GM12878 (cell line): ENCODE data around the gene ZNF511. TPM values are rescaled to one million over a fixed set of nuclear protein-coding genes. Genes with fewer than 3 reads are reported as not detected.

Experiments
- ATAC-seq: fragments of 200-7000 bp; cut with Tn5 transposase; 3 replicates; pipeline ENCODE4 v1.9.1; 2020; ENCODE audit warnings: mild to moderate bottlenecking, moderate library complexity
- BruUV-seq: library from RNA; stranded (reverse); fragments of 400-500 nt; replicated peaks from 2 replicates; lab custom pipeline; 2021; lab: Mats Ljungman, UMichigan
- CTCF ChIA-PET: fragments of 300-600 bp; sonication (Branson Sonifier 250); formaldehyde crosslinking; extraction: SDS; loops from one replicate; lab custom pipeline; 2021; ENCODE audit warnings: inconsistent platforms; lab: Yijun Ruan, JAX
- POLR2A ChIA-PET: fragments of 350-600 bp; formaldehyde crosslinking; extraction: SDS; loops from one replicate; lab custom pipeline; 2021; ENCODE audit warnings: inconsistent platforms; lab: Charles Lee
- RAD21 ChIA-PET: fragments of 300-600 bp; sonication (Branson Sonifier 250); formaldehyde crosslinking; loops from one replicate; lab custom pipeline; 2023; ENCODE audit warnings: antibody characterized with exemption; ENCODE audit not compliant: unreplicated experiment; lab: Charles Lee
- SMC1A ChIA-PET: fragments of 300-600 bp; sonication (Branson Sonifier 250); formaldehyde crosslinking; loops from one replicate; lab custom pipeline; 2023; ENCODE audit not compliant: unreplicated experiment, uncharacterized antibody; lab: Charles Lee
- DNase-seq: peaks from one replicate; pipeline ENCODE4 v3.0.0-alpha.2; 2011; ENCODE audit warnings: low read depth, low spot score
- FAIRE-seq: peaks from 3 replicates; lab custom pipeline; 2011; peaks lifted over from hg19 to GRCh38; lab: Jason Lieb, UNC
- H2AFZ ChIP-seq: 2 replicates; pipeline ENCODE4 v1.6.0; 2011; ENCODE audit warnings: low read depth, low read length, control low read depth; ENCODE audit not compliant: control insufficient read depth
- H3K27ac ChIP-seq: 2 replicates; pipeline ENCODE4 v1.5.1; 2011; ENCODE audit warnings: control low read depth; ENCODE audit not compliant: control insufficient read depth, insufficient read depth
- H3K27me3 ChIP-seq, 2 experiments: replicated peaks in 1 of 2; 2 replicates each; pipeline versions ENCODE4 v1.6.0 to v1.6.1; 2011; ENCODE audit warnings: low read length in 1 of 2; ENCODE audit not compliant: control insufficient read depth in 2 of 2, insufficient read depth in 2 of 2
- H3K36me3 ChIP-seq, 2 experiments: 2 replicates each; pipeline ENCODE4 v1.5.1; 2011; ENCODE audit warnings: low read length in 1 of 2; ENCODE audit not compliant: control insufficient read depth in 2 of 2, insufficient read depth in 2 of 2
- H3K4me1 ChIP-seq: 2 replicates; pipeline ENCODE4 v1.6.1; 2011; ENCODE audit warnings: mild to moderate bottlenecking, low read length, moderate library complexity, mixed read lengths; ENCODE audit not compliant: control insufficient read depth, insufficient read depth
- H3K4me2 ChIP-seq: 2 replicates; pipeline ENCODE4 v1.6.0; 2011; ENCODE audit warnings: control low read depth; ENCODE audit not compliant: control insufficient read depth, insufficient read depth
- H3K4me3 ChIP-seq: fragments of 200-600 bp; sonication (generic); 2 replicates; pipeline ENCODE4 v1.5.1; 2016
- H3K79me2 ChIP-seq: 2 replicates; pipeline ENCODE4 v1.6.0; 2011; ENCODE audit warnings: low read length; ENCODE audit not compliant: control insufficient read depth, insufficient read depth
- H3K9ac ChIP-seq: 2 replicates; pipeline ENCODE4 v1.8.0; 2011; ENCODE audit warnings: low read length, control low read depth, mixed read lengths; ENCODE audit not compliant: control insufficient read depth, insufficient read depth
- H3K9me3 ChIP-seq: replicated peaks from 3 replicates; pipeline ENCODE4 v1.5.1; 2011; ENCODE audit warnings: mild to moderate bottlenecking, low read length; ENCODE audit not compliant: control insufficient read depth, insufficient read depth
- H4K20me1 ChIP-seq: 2 replicates; pipeline ENCODE4 v1.6.0; 2011; ENCODE audit not compliant: control insufficient read depth, insufficient read depth
- ASH2L ChIP-seq: fragments of 300-600, 200-600 bp; sonication (generic); IDR thresholded peaks from 2 replicates; pipeline ENCODE4 v1.6.1; 2017; ENCODE audit warnings: low read depth, mild to moderate bottlenecking, borderline replicate concordance
- BACH1 ChIP-seq: fragments of 450-650 bp; IDR thresholded peaks from 2 replicates; pipeline ENCODE4 v1.6.1; 2017; ENCODE audit warnings: mild to moderate bottlenecking, borderline replicate concordance
- ELK1 ChIP-seq: IDR thresholded peaks from 2 replicates; pipeline ENCODE4 v1.6.1; 2012; ENCODE audit warnings: low read depth, low read length, improper control_type of control experiment
- ESRRA ChIP-seq: IDR thresholded peaks from 2 replicates; pipeline ENCODE4 v1.6.1; 2012; ENCODE audit warnings: mild to moderate bottlenecking, low read length, improper control_type of control experiment
- HCFC1 ChIP-seq: fragments of 150-350 bp; IDR thresholded peaks from 2 replicates; pipeline ENCODE4 v1.6.1; 2014; ENCODE audit warnings: low read length
- HDAC2 ChIP-seq: fragments of 200-600 bp; sonication (generic); IDR thresholded peaks from 2 replicates; pipeline ENCODE4 v1.6.1; 2017
- IRF4 ChIP-seq: IDR thresholded peaks from 2 replicates; pipeline ENCODE4 v1.6.1; 2011; ENCODE audit warnings: low read depth, low read length
- KLF5 ChIP-seq: fragments of 450-650 bp; IDR thresholded peaks from 2 replicates; pipeline ENCODE4 v1.6.1; 2014; ENCODE audit warnings: mild to moderate bottlenecking; ENCODE audit not compliant: partially characterized antibody
- LARP7 ChIP-seq: fragments of 450-650 bp; IDR thresholded peaks from 2 replicates; pipeline ENCODE4 v1.6.1; 2017; ENCODE audit warnings: mild to moderate bottlenecking
- MTA3 ChIP-seq: IDR thresholded peaks from 2 replicates; pipeline ENCODE4 v1.6.1; 2012; ENCODE audit warnings: low read length, inconsistent platforms, borderline replicate concordance
- MXI1 ChIP-seq: fragments of 150-350 bp; IDR thresholded peaks from 2 replicates; pipeline ENCODE4 v1.6.1; 2011; ENCODE audit warnings: low read depth, mild to moderate bottlenecking, inconsistent platforms, low read length, improper control_type of control experiment
- NRF1 ChIP-seq: conservative IDR thresholded peaks from 2 replicates; pipeline ENCODE4 v1.6.1; 2011; ENCODE audit warnings: mild to moderate bottlenecking, low read depth, low read length, improper control_type of control experiment
- PKNOX1 ChIP-seq: fragments of 450-650 bp; IDR thresholded peaks from 2 replicates; pipeline ENCODE4 v1.6.1; 2016; ENCODE audit warnings: mild to moderate bottlenecking
- RAD21 ChIP-seq: IDR thresholded peaks from 2 replicates; pipeline ENCODE4 v1.6.1; 2011; ENCODE audit warnings: mild to moderate bottlenecking, low read depth, low read length, moderate library complexity; ENCODE audit not compliant: insufficient read depth
- RFX5 ChIP-seq: IDR thresholded peaks from 2 replicates; pipeline ENCODE4 v1.6.1; 2011; ENCODE audit warnings: low read depth, low read length, improper control_type of control experiment
- SMC3 ChIP-seq: IDR thresholded peaks from 2 replicates; pipeline ENCODE4 v1.6.1; 2011; ENCODE audit warnings: low read length, improper control_type of control experiment, borderline replicate concordance
- SPI1 ChIP-seq: IDR thresholded peaks from 2 replicates; pipeline ENCODE4 v1.6.1; 2011; ENCODE audit warnings: low read depth, mild to moderate bottlenecking, low read length, moderate library complexity, borderline replicate concordance; ENCODE audit not compliant: insufficient read depth
- YBX1 ChIP-seq: fragments of 450-650 bp; IDR thresholded peaks from 2 replicates; pipeline ENCODE4 v1.6.1; 2016; ENCODE audit warnings: antibody characterized with exemption
- ZNF217 ChIP-seq: fragments of 450-650 bp; IDR thresholded peaks from 2 replicates; pipeline ENCODE4 v1.6.1; 2017; ENCODE audit warnings: antibody characterized with exemption, mild to moderate bottlenecking
- WGBS: methylation state at CpG from one replicate; pipeline ENCODE4 v1.1.6; 2016; ENCODE audit warnings: low lambda C conversion rate; ENCODE audit not compliant: insufficient replicate concordance, insufficient coverage; ENCODE audit errors: missing lambda C conversion rate; 5-methylcytosine and 5-hydroxymethylcytosine counted together
- in situ Hi-C: fragments of 300-500 bp; cut with MboI; formaldehyde crosslinking; loops from 9 replicates; pipeline ENCODE4 v1.14.3; 2018; ENCODE audit warnings: mixed read lengths
- intact Hi-C: fragments of 100-400 bp; cut with micrococcal nuclease; formaldehyde crosslinking; loops from one replicate; pipeline ENCODE4 v1.14.2; 2022; ENCODE audit not compliant: unreplicated experiment
- polyA plus RNA-seq, 11 experiments: library from polyadenylated mRNA; depleted of rRNA in 4 of 11; unstranded in 6 of 11; stranded (reverse) in 5 of 11; fragments of >200 nt; fragmentation: Nextera tagmentation in 4 of 11; fragmentation: Illumina TruSeq in 1 of 11; extraction: Ambion mirVana in 4 of 11; extraction: Trizol in 1 of 11; gene quantifications; 1 replicate in 1 of 11; 2 replicates in 10 of 11; pipeline versions ENCODE4 v1.2.1 to v1.2.3, GENCODE V29; 2011 to 2016; ENCODE audit warnings: inconsistent platforms in 2 of 11, missing spikeins in 2 of 11, low read depth in 1 of 11
- total RNA-seq, 4 experiments: library from RNA; depleted of rRNA in 3 of 4; stranded (reverse); fragments of >200 nt in 3 of 4; fragmentation: Illumina TruSeq in 1 of 4; extraction: Trizol in 1 of 4; gene quantifications; 2 replicates each; pipeline versions ENCODE4 v1.2.1 to v1.2.3, GENCODE V29; 2013 to 2021

ZNF511 gene
- total and polyA plus RNA-seq, 10 of the 15 experiments (the other 5 are each of a cell fraction or from before 2014, with no cell fraction given) = 0.58 to 110 (median 32.0) TPM

- WGBS = 87% methylated on average over 9 of the region's 14 CpGs
Measured at GRCh38 chr10:133267293-133267692, 41.4 kb upstream of the ZNF511 start.

DNA sequence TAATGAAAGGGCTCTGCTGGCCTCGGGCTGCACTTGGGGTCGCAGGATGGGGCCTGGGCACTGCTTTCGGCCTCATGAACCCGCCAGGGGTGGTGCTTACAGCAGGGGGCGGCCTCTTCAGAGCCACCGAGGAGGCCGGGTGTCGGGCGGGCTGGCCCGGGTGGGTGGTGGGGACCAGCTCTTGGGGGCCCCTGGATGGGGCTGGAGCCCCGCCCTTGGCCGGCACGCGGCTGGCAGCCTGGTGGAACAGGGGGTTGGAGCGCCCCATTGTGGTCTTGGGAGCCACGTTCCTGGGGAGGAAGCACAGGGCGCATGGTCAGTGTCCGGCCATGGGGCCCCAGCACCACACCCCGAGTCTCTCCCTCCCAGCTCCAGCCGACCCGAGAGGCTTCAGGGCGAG, 40.9 kb upstream of the ZNF511 start:
- in situ Hi-C loops (no loop called here), intact Hi-C loops (no loop called here)
- DNase-seq (no peak), FAIRE-seq (no peak), ATAC-seq (no peak)
- no peaks in the 10 kb centered on the region for H3K4me1 ChIP-seq
- no peak overlapping the region for H3K4me2 ChIP-seq
- H3K27ac ChIP-seq = no peak overlapping the region
- no peaks in the 10 kb centered on the region for H4K20me1 ChIP-seq
- H3K27me3 ChIP-seq = no peaks in the 10 kb centered on the region
- no TSS peak for BruUV-seq
- ChIA-PET RAD21 (no interaction called here), CTCF (no interaction called here), SMC1A (no interaction called here), POLR2A (no interaction called here)
- H3K79me2 ChIP-seq = no peaks in the 10 kb centered on the region
- no peak overlapping the region for H2AFZ ChIP-seq
- H3K9me3 ChIP-seq = no peaks in the 10 kb centered on the region
- H3K9ac ChIP-seq = no peak overlapping the region
- no peak overlapping the region for H3K4me3 ChIP-seq
- 94% methylated on average over 18 of the region's 22 CpGs for WGBS
- TF ChIP-seq LARP7 = no peak
- no peak for TF ChIP-seq RAD21
- TF ChIP-seq ELK1 = no peak
- TF ChIP-seq HDAC2 = no peak
- TF ChIP-seq RFX5 = no peak
- no peak for TF ChIP-seq KLF5
- TF ChIP-seq BACH1 = no peak
- no peak for TF ChIP-seq YBX1
- TF ChIP-seq ZNF217 = no peak
- TF ChIP-seq ASH2L = no peak
- TF ChIP-seq IRF4 = no peak
- TF ChIP-seq MTA3 = no peak
- TF ChIP-seq NRF1 = no peak
- TF ChIP-seq SPI1 = no peak
- no peak for TF ChIP-seq MXI1
- TF ChIP-seq PKNOX1 = no peak
- TF ChIP-seq, all 136 proteins: peak for 0
- peaks cover 10 to 30% of the 10 kb centered on the region in 2 experiments for H3K36me3 ChIP-seq

More at GRCh38 chr10:133267293-133267692, 41.4 kb upstream of the ZNF511 start:
- H3K27ac ChIP-seq = no peak overlapping the region
- peaks cover 10 to 29% of the 10 kb centered on the region in 2 experiments for H3K36me3 ChIP-seq
- H3K27me3 ChIP-seq = no peaks in the 10 kb centered on the region
- in situ Hi-C loops = no loop called here
- no peaks in the 10 kb centered on the region for H4K20me1 ChIP-seq
- DNase-seq (no peak), FAIRE-seq (no peak), ATAC-seq (no peak)
- no peaks in the 10 kb centered on the region for H3K79me2 ChIP-seq
- intact Hi-C loops = no loop called here
- H3K9ac ChIP-seq = no peak overlapping the region
- RAD21 ChIA-PET = no interaction called here
- SMC1A ChIA-PET = no interaction called here
- no peak overlapping the region for H2AFZ ChIP-seq
- no peak overlapping the region for H3K4me3 ChIP-seq
- H3K9me3 ChIP-seq = no peaks in the 10 kb centered on the region
- CTCF ChIA-PET = no interaction called here
- POLR2A ChIA-PET = no interaction called here
- no TSS peak for BruUV-seq
- no peaks in the 10 kb centered on the region for H3K4me1 ChIP-seq
- H3K4me2 ChIP-seq = no peak overlapping the region
- no peak for TF ChIP-seq HCFC1
- no peak for TF ChIP-seq ESRRA
- TF ChIP-seq SMC3 = no peak
